Measurements from ENCODE around the gene CCP110. TPM values are rescaled to one million over a fixed set of nuclear protein-coding genes. Genes with fewer than 3 reads are reported as not detected.
A peak's percentile ranks its signal among the peaks of the same experiment; 100 is the strongest.
"Not testable (repeated sequence)": the region's sequence is repeated elsewhere in the genome, so short reads cannot be mapped to it uniquely, and the experiment has no call there.

The CCP110 gene
- total RNA-seq, 2 donors from 2014 or later: 22.9 to 30.2 TPM

- Mint-ChIP-seq H3K36me3 (ENCODE audit: insufficient read depth in 2 of 2) (peaks cover 6 to 17% of the 10 kb centered on the region in 2 donors), H3K4me3 (no peak overlapping the region), H3K4me1 (ENCODE audit: low read depth) (no peaks in the 10 kb centered on the region), H3K9me3 (no peaks in the 10 kb centered on the region), H3K27me3 (ENCODE audit: low read depth) (no peaks in the 10 kb centered on the region), H3K27ac (no peak overlapping the region)
- ATAC-seq (replicated peaks in 1 of 2): no peak
- DNase-seq: no peak
Measured at GRCh38 chr16:19540241-19540970, 16.7 kb downstream of the CCP110 start.

- H3K27ac Mint-ChIP-seq: no peak overlapping the region
- no peak overlapping the region for H3K4me3 Mint-ChIP-seq
- no peaks in the 10 kb centered on the region for H3K27me3 Mint-ChIP-seq (ENCODE audit: low read depth)
- peaks cover 3 to 11% of the 10 kb centered on the region in 2 donors for H3K36me3 Mint-ChIP-seq (ENCODE audit: insufficient read depth in 2 of 2)
- DNase-seq: no peak
- ATAC-seq (replicated peaks in 1 of 2): no peak
- no peaks in the 10 kb centered on the region for H3K4me1 Mint-ChIP-seq (ENCODE audit: low read depth)
- H3K9me3 Mint-ChIP-seq: no peaks in the 10 kb centered on the region
Measured at GRCh38 chr16:19542138-19542821, 18.5 kb downstream of the CCP110 start.

- peaks cover 3 to 11% of the 10 kb centered on the region in 2 donors for H3K36me3 Mint-ChIP-seq (ENCODE audit: insufficient read depth in 2 of 2)
- H3K27ac Mint-ChIP-seq; ATAC-seq (replicated peaks in 1 of 2); DNase-seq; H3K4me3 Mint-ChIP-seq; H3K4me1 Mint-ChIP-seq (ENCODE audit: low read depth); H3K27me3 Mint-ChIP-seq (ENCODE audit: low read depth); H3K9me3 Mint-ChIP-seq: not testable (repeated sequence)
Measured at GRCh38 chr16:19543278-19543996, 19.7 kb downstream of the CCP110 start.

GRCh38 chr16:19548144-19548543, 24.4 kb downstream of the CCP110 start:
- DNase-seq: no peak
- ATAC-seq (replicated peaks in 1 of 2): no peak
- H3K27me3 Mint-ChIP-seq (ENCODE audit: low read depth): no peaks in the 10 kb centered on the region
- H3K36me3 Mint-ChIP-seq (ENCODE audit: insufficient read depth in 2 of 2): peaks cover 0 to 8% of the 10 kb centered on the region in 2 donors
- no peaks in the 10 kb centered on the region for H3K9me3 Mint-ChIP-seq
- no peak overlapping the region for H3K27ac Mint-ChIP-seq
- H3K4me1 Mint-ChIP-seq (ENCODE audit: low read depth): peaks cover 8% of the 10 kb centered on the region
- H3K4me3 Mint-ChIP-seq: no peak overlapping the region

GRCh38 chr16:19549673-19550072, 25.9 kb downstream of the CCP110 start:
- Mint-ChIP-seq H3K27ac (no peak overlapping the region), H3K36me3 (ENCODE audit: insufficient read depth in 2 of 2) (peaks cover 0 to under 1% of the 10 kb centered on the region in 2 donors)
- ATAC-seq (replicated peaks in 1 of 2): peak in 1 of 2 donors; percentile 57

GRCh38 chr16:19555186-19555937, 31.6 kb downstream of the CCP110 start, which contains the start of gene VPS35L:
Gene VPS35L (plus strand): TSS chr16:19555703. CDS start chr16:19555730, 27 bp downstream.
- ATAC-seq (replicated peaks in 1 of 2): peak; percentile 96 to 97
- Mint-ChIP-seq H3K9me3 (no peaks in the 10 kb centered on the region), H3K4me3 (peak within 1 kb of the TSS; percentile 81 to 84), H3K27ac (peak within 1 kb of the TSS; percentile 89), H3K27me3 (ENCODE audit: low read depth) (no peaks in the 10 kb centered on the region), H3K4me1 (ENCODE audit: low read depth) (peaks cover 25% of the 10 kb centered on the region), H3K36me3 (ENCODE audit: insufficient read depth in 2 of 2) (peaks cover 0 to 2% of the 10 kb centered on the region in 2 donors)
- peak; percentile 97 to 98 for DNase-seq

More at GRCh38 chr16:19549673-19550072, 25.9 kb downstream of the CCP110 start:
- no peaks in the 10 kb centered on the region for H3K27me3 Mint-ChIP-seq (ENCODE audit: low read depth)
- no peak overlapping the region for H3K4me3 Mint-ChIP-seq
- H3K9me3 Mint-ChIP-seq: no peaks in the 10 kb centered on the region
- H3K4me1 Mint-ChIP-seq (ENCODE audit: low read depth): peaks cover 13% of the 10 kb centered on the region
- no peak for DNase-seq

GRCh38 chr16:19555938-19556771, 32.4 kb downstream of the CCP110 start:
- Mint-ChIP-seq H3K27ac (peak overlapping the region; percentile 1), H3K4me1 (ENCODE audit: low read depth) (peaks cover 25% of the 10 kb centered on the region), H3K36me3 (ENCODE audit: insufficient read depth in 2 of 2) (peaks cover 0 to 2% of the 10 kb centered on the region in 2 donors), H3K4me3 (peak overlapping the region; percentile 81 to 84), H3K9me3 (no peaks in the 10 kb centered on the region), H3K27me3 (ENCODE audit: low read depth) (no peaks in the 10 kb centered on the region)
- ATAC-seq (replicated peaks in 1 of 2) (no peak), DNase-seq (peak; percentile 30 to 39)

- Mint-ChIP-seq H3K27me3 (ENCODE audit: low read depth) (no peaks in the 10 kb centered on the region), H3K9me3 (peaks cover 0 to 4% of the 10 kb centered on the region in 2 donors), H3K27ac (no peak overlapping the region), H3K36me3 (ENCODE audit: insufficient read depth in 2 of 2) (peaks cover 0 to 9% of the 10 kb centered on the region in 2 donors), H3K4me1 (ENCODE audit: low read depth) (peaks cover 22% of the 10 kb centered on the region), H3K4me3 (no peak overlapping the region)
- DNase-seq (peak; percentile 19 to 43), ATAC-seq (replicated peaks in 1 of 2) (no peak)
Measured at GRCh38 chr16:19559242-19559910, 35.6 kb downstream of the CCP110 start.

- Mint-ChIP-seq H3K4me3 (no peak overlapping the region), H3K27me3 (ENCODE audit: low read depth) (no peaks in the 10 kb centered on the region), H3K36me3 (ENCODE audit: insufficient read depth in 2 of 2) (peaks cover 0 to 7% of the 10 kb centered on the region in 2 donors), H3K4me1 (ENCODE audit: low read depth) (peaks cover 15% of the 10 kb centered on the region), H3K9me3 (peaks cover 0 to 4% of the 10 kb centered on the region in 2 donors), H3K27ac (no peak overlapping the region)
- no peak for DNase-seq
- ATAC-seq (replicated peaks in 1 of 2): no peak
Measured at GRCh38 chr16:19560078-19560477, 36.3 kb downstream of the CCP110 start.

GRCh38 chr16:19563377-19563776, 39.6 kb downstream of the CCP110 start:
- peaks cover 0 to 4% of the 10 kb centered on the region in 2 donors for H3K9me3 Mint-ChIP-seq
- no peak for DNase-seq
- H3K36me3 Mint-ChIP-seq (ENCODE audit: insufficient read depth in 2 of 2): peaks cover 0 to 12% of the 10 kb centered on the region in 2 donors
- no peak overlapping the region for H3K27ac Mint-ChIP-seq
- no peak overlapping the region for H3K4me3 Mint-ChIP-seq
- no peaks in the 10 kb centered on the region for H3K27me3 Mint-ChIP-seq (ENCODE audit: low read depth)
- peaks cover 8% of the 10 kb centered on the region for H3K4me1 Mint-ChIP-seq (ENCODE audit: low read depth)
- no peak for ATAC-seq (replicated peaks in 1 of 2)

- Mint-ChIP-seq H3K9me3 (peaks cover 0 to 4% of the 10 kb centered on the region in 2 donors), H3K36me3 (ENCODE audit: insufficient read depth in 2 of 2) (peaks cover 0 to 15% of the 10 kb centered on the region in 2 donors), H3K27ac (no peak overlapping the region), H3K4me3 (no peak overlapping the region), H3K4me1 (ENCODE audit: low read depth) (no peaks in the 10 kb centered on the region), H3K27me3 (ENCODE audit: low read depth) (no peaks in the 10 kb centered on the region)
- ATAC-seq (replicated peaks in 1 of 2) (no peak), DNase-seq (no peak)
Measured at GRCh38 chr16:19566362-19566761, 42.6 kb downstream of the CCP110 start.

Data from activated T-cell treated with anti-CD3 and anti-CD28 coated beads, Interleukin-2, amount 50 U/mL, for 72 hours (primary cell).